ENCODE results near the gene CD5L.

- TF ChIP-seq CTCF (conservative IDR thresholded peaks at IDR 0.05; ENCODE audit: low read length): no peak
- no peak for TF ChIP-seq EZH2phosphoT487 (IDR thresholded peaks at IDR 0.05; ENCODE audit: borderline replicate concordance)
Observed at GRCh38 chr1:157831968-157832626, 9.5 kb downstream of the CD5L start.

Measured in Loucy (cell line).